ENCODE data around the gene ATG13.
A peak's percentile ranks its signal among the peaks of the same experiment; 100 is the strongest.

ATG13 gene

GRCh38 chr11:46686886-46687795, 69.8 kb downstream of the ATG13 start:
- Histone ChIP-seq H3K36me3 (ENCODE audit: control insufficient read depth, insufficient read depth, low read length) (peaks cover 20% of the 10 kb centered on the region), H3K4me1 (ENCODE audit: control insufficient read depth, insufficient read depth, low read length) (no peaks in the 10 kb centered on the region), H3K27ac (ENCODE audit: low read depth, low read length) (no peak overlapping the region)

GRCh38 chr11:46690702-46691101, 73.3 kb downstream of the ATG13 start:
- H3K4me1 ChIP-seq (ENCODE audit: control insufficient read depth, insufficient read depth, low read length) = no peaks in the 10 kb centered on the region
- H3K27ac ChIP-seq (ENCODE audit: low read depth, low read length) = no peak overlapping the region
- H3K9me3 ChIP-seq (ENCODE audit: control insufficient read depth, insufficient read depth, low read depth, low read length) = no peaks in the 10 kb centered on the region
- no peak overlapping the region for H3K4me3 ChIP-seq (ENCODE audit: low read depth, low read length)
- peaks cover 40% of the 10 kb centered on the region for H3K36me3 ChIP-seq (ENCODE audit: control insufficient read depth, insufficient read depth, low read length)
- no peaks in the 10 kb centered on the region for H3K27me3 ChIP-seq (ENCODE audit: control insufficient read depth, insufficient read depth, low read length)
- no peak overlapping the region for H3K9ac ChIP-seq (ENCODE audit: low read length)

More at GRCh38 chr11:46686886-46687795, 69.8 kb downstream of the ATG13 start:
- no peak overlapping the region for H3K4me3 ChIP-seq (ENCODE audit: low read depth, low read length)
- H3K9ac ChIP-seq (ENCODE audit: low read length) = peak overlapping the region; percentile 33
- H3K9me3 ChIP-seq (ENCODE audit: control insufficient read depth, insufficient read depth, low read depth, low read length) = no peaks in the 10 kb centered on the region
- no peaks in the 10 kb centered on the region for H3K27me3 ChIP-seq (ENCODE audit: control insufficient read depth, insufficient read depth, low read length)

GRCh38 chr11:46692450-46692849, 75.1 kb downstream of the ATG13 start:
- Histone ChIP-seq H3K36me3 (ENCODE audit: control insufficient read depth, insufficient read depth, low read length) (peaks cover 30% of the 10 kb centered on the region), H3K9me3 (ENCODE audit: control insufficient read depth, insufficient read depth, low read depth, low read length) (no peaks in the 10 kb centered on the region)

GRCh38 chr11:46693597-46694012, 76.3 kb downstream of the ATG13 start:
- Histone ChIP-seq H3K27ac (ENCODE audit: low read depth, low read length) (no peak overlapping the region), H3K9me3 (ENCODE audit: control insufficient read depth, insufficient read depth, low read depth, low read length) (no peaks in the 10 kb centered on the region), H3K4me1 (ENCODE audit: control insufficient read depth, insufficient read depth, low read length) (no peaks in the 10 kb centered on the region), H3K4me3 (ENCODE audit: low read depth, low read length) (no peak overlapping the region), H3K27me3 (ENCODE audit: control insufficient read depth, insufficient read depth, low read length) (no peaks in the 10 kb centered on the region), H3K9ac (ENCODE audit: low read length) (no peak overlapping the region), H3K36me3 (ENCODE audit: control insufficient read depth, insufficient read depth, low read length) (peaks cover 25% of the 10 kb centered on the region)

More at GRCh38 chr11:46692450-46692849, 75.1 kb downstream of the ATG13 start:
- H3K4me1 ChIP-seq (ENCODE audit: control insufficient read depth, insufficient read depth, low read length) = no peaks in the 10 kb centered on the region
- H3K27me3 ChIP-seq (ENCODE audit: control insufficient read depth, insufficient read depth, low read length) = no peaks in the 10 kb centered on the region
- H3K9ac ChIP-seq (ENCODE audit: low read length) = no peak overlapping the region
- no peak overlapping the region for H3K27ac ChIP-seq (ENCODE audit: low read depth, low read length)
- no peak overlapping the region for H3K4me3 ChIP-seq (ENCODE audit: low read depth, low read length)

GRCh38 chr11:46694072-46694471, 76.7 kb downstream of the ATG13 start:
- no peaks in the 10 kb centered on the region for H3K27me3 ChIP-seq (ENCODE audit: control insufficient read depth, insufficient read depth, low read length)
- no peak overlapping the region for H3K27ac ChIP-seq (ENCODE audit: low read depth, low read length)
- no peaks in the 10 kb centered on the region for H3K4me1 ChIP-seq (ENCODE audit: control insufficient read depth, insufficient read depth, low read length)
- H3K9ac ChIP-seq (ENCODE audit: low read length) = no peak overlapping the region
- H3K4me3 ChIP-seq (ENCODE audit: low read depth, low read length) = no peak overlapping the region
- peaks cover 25% of the 10 kb centered on the region for H3K36me3 ChIP-seq (ENCODE audit: control insufficient read depth, insufficient read depth, low read length)
- no peaks in the 10 kb centered on the region for H3K9me3 ChIP-seq (ENCODE audit: control insufficient read depth, insufficient read depth, low read depth, low read length)

- no peaks in the 10 kb centered on the region for H3K27me3 ChIP-seq (ENCODE audit: control insufficient read depth, insufficient read depth, low read length)
- H3K4me3 ChIP-seq (ENCODE audit: low read depth, low read length) = no peak overlapping the region
- H3K4me1 ChIP-seq (ENCODE audit: control insufficient read depth, insufficient read depth, low read length) = no peaks in the 10 kb centered on the region
- no peaks in the 10 kb centered on the region for H3K9me3 ChIP-seq (ENCODE audit: control insufficient read depth, insufficient read depth, low read depth, low read length)
- H3K9ac ChIP-seq (ENCODE audit: low read length) = no peak overlapping the region
- peaks cover 25% of the 10 kb centered on the region for H3K36me3 ChIP-seq (ENCODE audit: control insufficient read depth, insufficient read depth, low read length)
- no peak overlapping the region for H3K27ac ChIP-seq (ENCODE audit: low read depth, low read length)
Measured at GRCh38 chr11:46694607-46695006, 77.3 kb downstream of the ATG13 start.

- H3K9ac ChIP-seq (ENCODE audit: low read length) = no peak overlapping the region
- H3K4me1 ChIP-seq (ENCODE audit: control insufficient read depth, insufficient read depth, low read length) = no peaks in the 10 kb centered on the region
- no peaks in the 10 kb centered on the region for H3K27me3 ChIP-seq (ENCODE audit: control insufficient read depth, insufficient read depth, low read length)
- no peaks in the 10 kb centered on the region for H3K9me3 ChIP-seq (ENCODE audit: control insufficient read depth, insufficient read depth, low read depth, low read length)
- H3K4me3 ChIP-seq (ENCODE audit: low read depth, low read length) = no peak overlapping the region
- H3K27ac ChIP-seq (ENCODE audit: low read depth, low read length) = no peak overlapping the region
- H3K36me3 ChIP-seq (ENCODE audit: control insufficient read depth, insufficient read depth, low read length) = peaks cover 25% of the 10 kb centered on the region
Measured at GRCh38 chr11:46695345-46696211, 78.2 kb downstream of the ATG13 start.

GRCh38 chr11:46696212-46696558, 78.8 kb downstream of the ATG13 start:
- no peak overlapping the region for H3K4me3 ChIP-seq (ENCODE audit: low read depth, low read length)
- H3K9me3 ChIP-seq (ENCODE audit: control insufficient read depth, insufficient read depth, low read depth, low read length) = no peaks in the 10 kb centered on the region
- H3K27me3 ChIP-seq (ENCODE audit: control insufficient read depth, insufficient read depth, low read length) = no peaks in the 10 kb centered on the region
- H3K4me1 ChIP-seq (ENCODE audit: control insufficient read depth, insufficient read depth, low read length) = no peaks in the 10 kb centered on the region
- H3K27ac ChIP-seq (ENCODE audit: low read depth, low read length) = no peak overlapping the region
- peaks cover 23% of the 10 kb centered on the region for H3K36me3 ChIP-seq (ENCODE audit: control insufficient read depth, insufficient read depth, low read length)
- H3K9ac ChIP-seq (ENCODE audit: low read length) = no peak overlapping the region

- no peak overlapping the region for H3K4me3 ChIP-seq (ENCODE audit: low read depth, low read length)
- no peaks in the 10 kb centered on the region for H3K4me1 ChIP-seq (ENCODE audit: control insufficient read depth, insufficient read depth, low read length)
- peaks cover 24% of the 10 kb centered on the region for H3K36me3 ChIP-seq (ENCODE audit: control insufficient read depth, insufficient read depth, low read length)
- H3K9ac ChIP-seq (ENCODE audit: low read length) = no peak overlapping the region
- H3K9me3 ChIP-seq (ENCODE audit: control insufficient read depth, insufficient read depth, low read depth, low read length) = no peaks in the 10 kb centered on the region
- H3K27ac ChIP-seq (ENCODE audit: low read depth, low read length) = no peak overlapping the region
- no peaks in the 10 kb centered on the region for H3K27me3 ChIP-seq (ENCODE audit: control insufficient read depth, insufficient read depth, low read length)
Measured at GRCh38 chr11:46697303-46697702, 80.0 kb downstream of the ATG13 start.

GRCh38 chr11:46697723-46698122, 80.4 kb downstream of the ATG13 start:
- Histone ChIP-seq H3K4me1 (ENCODE audit: control insufficient read depth, insufficient read depth, low read length) (no peaks in the 10 kb centered on the region), H3K36me3 (ENCODE audit: control insufficient read depth, insufficient read depth, low read length) (peaks cover 28% of the 10 kb centered on the region), H3K4me3 (ENCODE audit: low read depth, low read length) (no peak overlapping the region), H3K9ac (ENCODE audit: low read length) (no peak overlapping the region), H3K9me3 (ENCODE audit: control insufficient read depth, insufficient read depth, low read depth, low read length) (no peaks in the 10 kb centered on the region), H3K27ac (ENCODE audit: low read depth, low read length) (no peak overlapping the region), H3K27me3 (ENCODE audit: control insufficient read depth, insufficient read depth, low read length) (no peaks in the 10 kb centered on the region)

GRCh38 chr11:46698597-46698996, 81.2 kb downstream of the ATG13 start:
- peaks cover 36% of the 10 kb centered on the region for H3K36me3 ChIP-seq (ENCODE audit: control insufficient read depth, insufficient read depth, low read length)
- no peak overlapping the region for H3K4me3 ChIP-seq (ENCODE audit: low read depth, low read length)
- H3K27me3 ChIP-seq (ENCODE audit: control insufficient read depth, insufficient read depth, low read length) = no peaks in the 10 kb centered on the region
- no peak overlapping the region for H3K27ac ChIP-seq (ENCODE audit: low read depth, low read length)
- no peaks in the 10 kb centered on the region for H3K9me3 ChIP-seq (ENCODE audit: control insufficient read depth, insufficient read depth, low read depth, low read length)
- H3K4me1 ChIP-seq (ENCODE audit: control insufficient read depth, insufficient read depth, low read length) = no peaks in the 10 kb centered on the region
- H3K9ac ChIP-seq (ENCODE audit: low read length) = no peak overlapping the region
